GM12878 (cell line): ENCODE data around the gene PPP4C. TPM values are rescaled to one million over a fixed set of nuclear protein-coding genes. Genes with fewer than 3 reads are reported as not detected.

ENCODE experiments used
- BACH1 ChIP-seq: fragments of 450-650 bp; IDR thresholded peaks from 2 replicates; pipeline ENCODE4 v1.6.1; 2017; ENCODE audit warnings: mild to moderate bottlenecking, borderline replicate concordance
- ETV6 ChIP-seq, 2 experiments: fragments of 450-650 bp in 1 of 2; IDR thresholded peaks in 1 of 2; conservative IDR thresholded peaks in 1 of 2; 2 replicates each; pipeline ENCODE4 v1.6.1; 2014; ENCODE audit warnings: antibody characterized with exemption in 1 of 2, borderline replicate concordance in 1 of 2, low read depth in 1 of 2, mild to moderate bottlenecking in 1 of 2, moderate library complexity in 1 of 2
- KAT2A ChIP-seq: conservative IDR thresholded peaks from 2 replicates; pipeline ENCODE4 v1.6.1; 2011; ENCODE audit warnings: low read depth, low read length; ENCODE audit not compliant: control insufficient read depth
- POLR2AphosphoS2 ChIP-seq: IDR thresholded peaks from 2 replicates; pipeline ENCODE4 v1.6.1; 2011; ENCODE audit warnings: low read depth, mild to moderate bottlenecking, low read length, improper control_type of control experiment, moderate library complexity
- POLR2AphosphoS5 ChIP-seq: IDR thresholded peaks from 2 replicates; pipeline ENCODE4 v1.6.1; 2011; ENCODE audit warnings: mild to moderate bottlenecking, low read length, inconsistent platforms
- RB1 ChIP-seq: fragments of 450-650 bp; formaldehyde crosslinking; IDR thresholded peaks from 2 replicates; pipeline ENCODE4 v1.6.1; 2017; ENCODE audit warnings: mild to moderate bottlenecking, borderline replicate concordance
- polyA plus RNA-seq, 11 experiments: library from polyadenylated mRNA; depleted of rRNA in 4 of 11; unstranded in 6 of 11; stranded (reverse) in 5 of 11; fragments of >200 nt; fragmentation: Nextera tagmentation in 4 of 11; fragmentation: Illumina TruSeq in 1 of 11; extraction: Ambion mirVana in 4 of 11; extraction: Trizol in 1 of 11; gene quantifications; 1 replicate in 1 of 11; 2 replicates in 10 of 11; pipeline versions ENCODE4 v1.2.1 to v1.2.3, GENCODE V29; 2011 to 2016; ENCODE audit warnings: inconsistent platforms in 2 of 11, missing spikeins in 2 of 11, low read depth in 1 of 11
- total RNA-seq, 4 experiments: library from RNA; depleted of rRNA in 3 of 4; stranded (reverse); fragments of >200 nt in 3 of 4; fragmentation: Illumina TruSeq in 1 of 4; extraction: Trizol in 1 of 4; gene quantifications; 2 replicates each; pipeline versions ENCODE4 v1.2.1 to v1.2.3, GENCODE V29; 2013 to 2021
- TF ChIP-seq, protein P1 (sequence below): fragments of 450-650 bp; formaldehyde crosslinking; IDR thresholded peaks from 2 replicates; pipeline ENCODE4 v1.5.0; 2022; ENCODE audit warnings: mild to moderate bottlenecking, missing genetic modification characterization
- TF ChIP-seq, protein P2 (sequence below): IDR thresholded peaks from 2 replicates; pipeline ENCODE4 v1.6.1; 2012; ENCODE audit warnings: mild to moderate bottlenecking, low read depth, low read length

The PPP4C gene
- total and polyA plus RNA-seq, 10 of the 15 experiments (the other 5 are each of a cell fraction or from before 2014, with no cell fraction given) = 2.7 to 240 (median 124) TPM

DNA sequence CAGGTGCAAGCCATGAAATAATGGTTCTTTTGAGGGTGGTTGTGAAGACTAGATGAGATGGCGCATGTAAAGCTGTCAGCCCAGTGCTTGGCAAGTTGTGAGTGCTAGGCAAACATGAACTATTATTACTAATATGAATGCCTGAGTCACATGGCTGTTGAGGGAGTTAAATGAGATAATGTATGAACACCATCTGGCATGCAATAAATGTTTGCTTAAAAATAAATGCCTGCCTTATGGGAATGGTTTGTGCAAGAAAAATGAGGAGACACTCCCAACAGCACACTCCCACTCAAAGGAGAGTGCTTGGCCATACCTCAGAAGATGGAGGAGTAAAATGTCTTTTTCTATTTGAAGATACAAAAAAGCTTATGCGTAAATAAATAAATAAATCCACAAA lies 43.6 kb downstream of the PPP4C start (continued):
- TF ChIP-seq, protein P1, sequence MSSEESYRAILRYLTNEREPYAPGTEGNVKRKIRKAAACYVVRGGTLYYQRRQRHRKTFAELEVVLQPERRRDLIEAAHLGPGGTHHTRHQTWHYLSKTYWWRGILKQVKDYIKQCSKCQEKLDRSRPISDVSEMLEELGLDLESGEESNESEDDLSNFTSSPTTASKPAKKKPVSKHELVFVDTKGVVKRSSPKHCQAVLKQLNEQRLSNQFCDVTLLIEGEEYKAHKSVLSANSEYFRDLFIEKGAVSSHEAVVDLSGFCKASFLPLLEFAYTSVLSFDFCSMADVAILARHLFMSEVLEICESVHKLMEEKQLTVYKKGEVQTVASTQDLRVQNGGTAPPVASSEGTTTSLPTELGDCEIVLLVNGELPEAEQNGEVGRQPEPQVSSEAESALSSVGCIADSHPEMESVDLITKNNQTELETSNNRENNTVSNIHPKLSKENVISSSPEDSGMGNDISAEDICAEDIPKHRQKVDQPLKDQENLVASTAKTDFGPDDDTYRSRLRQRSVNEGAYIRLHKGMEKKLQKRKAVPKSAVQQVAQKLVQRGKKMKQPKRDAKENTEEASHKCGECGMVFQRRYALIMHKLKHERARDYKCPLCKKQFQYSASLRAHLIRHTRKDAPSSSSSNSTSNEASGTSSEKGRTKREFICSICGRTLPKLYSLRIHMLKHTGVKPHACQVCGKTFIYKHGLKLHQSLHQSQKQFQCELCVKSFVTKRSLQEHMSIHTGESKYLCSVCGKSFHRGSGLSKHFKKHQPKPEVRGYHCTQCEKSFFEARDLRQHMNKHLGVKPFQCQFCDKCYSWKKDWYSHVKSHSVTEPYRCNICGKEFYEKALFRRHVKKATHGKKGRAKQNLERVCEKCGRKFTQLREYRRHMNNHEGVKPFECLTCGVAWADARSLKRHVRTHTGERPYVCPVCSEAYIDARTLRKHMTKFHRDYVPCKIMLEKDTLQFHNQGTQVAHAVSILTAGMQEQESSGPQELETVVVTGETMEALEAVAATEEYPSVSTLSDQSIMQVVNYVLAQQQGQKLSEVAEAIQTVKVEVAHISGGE (CRISPR knock-in tag) = no peak
- no peak for TF ChIP-seq ETV6 (conservative IDR thresholded peaks at IDR 0.05 in 1 of 2, IDR thresholded peaks at IDR 0.05 in 1 of 2; ENCODE audit: borderline replicate concordance in 1 of 2, low read depth in 1 of 2)
- no peak for TF ChIP-seq RB1
- no peak for TF ChIP-seq POLR2AphosphoS5
- TF ChIP-seq, protein P2, sequence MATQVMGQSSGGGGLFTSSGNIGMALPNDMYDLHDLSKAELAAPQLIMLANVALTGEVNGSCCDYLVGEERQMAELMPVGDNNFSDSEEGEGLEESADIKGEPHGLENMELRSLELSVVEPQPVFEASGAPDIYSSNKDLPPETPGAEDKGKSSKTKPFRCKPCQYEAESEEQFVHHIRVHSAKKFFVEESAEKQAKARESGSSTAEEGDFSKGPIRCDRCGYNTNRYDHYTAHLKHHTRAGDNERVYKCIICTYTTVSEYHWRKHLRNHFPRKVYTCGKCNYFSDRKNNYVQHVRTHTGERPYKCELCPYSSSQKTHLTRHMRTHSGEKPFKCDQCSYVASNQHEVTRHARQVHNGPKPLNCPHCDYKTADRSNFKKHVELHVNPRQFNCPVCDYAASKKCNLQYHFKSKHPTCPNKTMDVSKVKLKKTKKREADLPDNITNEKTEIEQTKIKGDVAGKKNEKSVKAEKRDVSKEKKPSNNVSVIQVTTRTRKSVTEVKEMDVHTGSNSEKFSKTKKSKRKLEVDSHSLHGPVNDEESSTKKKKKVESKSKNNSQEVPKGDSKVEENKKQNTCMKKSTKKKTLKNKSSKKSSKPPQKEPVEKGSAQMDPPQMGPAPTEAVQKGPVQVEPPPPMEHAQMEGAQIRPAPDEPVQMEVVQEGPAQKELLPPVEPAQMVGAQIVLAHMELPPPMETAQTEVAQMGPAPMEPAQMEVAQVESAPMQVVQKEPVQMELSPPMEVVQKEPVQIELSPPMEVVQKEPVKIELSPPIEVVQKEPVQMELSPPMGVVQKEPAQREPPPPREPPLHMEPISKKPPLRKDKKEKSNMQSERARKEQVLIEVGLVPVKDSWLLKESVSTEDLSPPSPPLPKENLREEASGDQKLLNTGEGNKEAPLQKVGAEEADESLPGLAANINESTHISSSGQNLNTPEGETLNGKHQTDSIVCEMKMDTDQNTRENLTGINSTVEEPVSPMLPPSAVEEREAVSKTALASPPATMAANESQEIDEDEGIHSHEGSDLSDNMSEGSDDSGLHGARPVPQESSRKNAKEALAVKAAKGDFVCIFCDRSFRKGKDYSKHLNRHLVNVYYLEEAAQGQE = no peak
- TF ChIP-seq BACH1 = no peak
- no peak for TF ChIP-seq POLR2AphosphoS2
- TF ChIP-seq KAT2A = no peak
